Measurements from ENCODE around the gene GNB5. TPM values are rescaled to one million over a fixed set of nuclear protein-coding genes. Genes with fewer than 3 reads are reported as not detected.

Gene GNB5
- 51.6 and 75.6 TPM in 2 replicates for total RNA-seq

DNA sequence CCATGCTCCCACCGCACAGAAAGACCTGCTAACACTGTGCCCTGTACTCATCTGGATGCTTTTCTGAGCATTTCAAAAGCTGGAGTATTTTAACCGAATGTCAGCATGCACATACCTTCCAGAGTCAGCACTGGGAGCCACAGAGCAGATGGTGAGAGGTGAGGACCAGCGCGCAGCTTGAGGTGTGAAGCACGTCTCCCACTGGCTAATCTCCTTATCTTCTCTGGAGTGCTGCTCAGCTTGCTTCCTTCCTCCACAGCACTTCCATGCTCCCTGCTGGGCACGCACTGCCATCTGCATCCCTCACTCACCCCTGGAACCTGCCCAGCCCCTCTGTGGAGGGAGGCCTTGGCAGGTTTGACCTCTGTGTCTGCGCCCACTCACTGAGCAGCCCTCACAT lies at the start of gene GNB5:
GNB5 (minus strand) TSS at position 186 of the 400 bp plus-strand sequence. CDS start 6,716 bp downstream, outside the sequence.

Other genes starting within 250 kb of the GNB5 start
- gene LEO1, start 219.6 kb downstream of the GNB5 start, total RNA-seq, result 20.8 and 66.6 TPM in 2 replicates
- gene MAPK6, start 172.2 kb downstream of the GNB5 start, total RNA-seq, result 258 and 274 TPM in 2 replicates
- gene BCL2L10, start 78.6 kb downstream of the GNB5 start, total RNA-seq, result 1.7 TPM in 2 replicates
- gene MYO5C, start 104.4 kb upstream of the GNB5 start, total RNA-seq, result 10.6 and 14.3 TPM in 2 replicates

Measured in nasal cavity respiratory epithelium epithelial cell of viscerocranial mucosa (primary cell).